Activated B cell treated with CpG ODN at 0.5 μM for 24 hours (primary cell): ENCODE measurements around the gene FADD. TPM values are rescaled to one million over a fixed set of nuclear protein-coding genes. Genes with fewer than 3 reads are reported as not detected.
"Not testable (repeated sequence)": the region's sequence is repeated elsewhere in the genome, so short reads cannot be mapped to it uniquely, and the experiment has no call there.

Experiments used
- ATAC-seq: fragments of 200-7000 bp; cut with Tn5 transposase; one replicate; pipeline ENCODE4 v1.10.0; 2021; ENCODE audit warnings: low read depth, mild to moderate bottlenecking, moderate library complexity
- CTCF ChIA-PET: fragments of 350-600 bp; sonication (Branson Sonifier 250); formaldehyde crosslinking; loops from one replicate; lab custom pipeline; 2021; ENCODE audit warnings: antibody characterized with exemption; lab: Charles Lee
- POLR2A ChIA-PET: fragments of 350-600 bp; sonication (Branson Sonifier 250); formaldehyde crosslinking; loops from one replicate; lab custom pipeline; 2021; ENCODE audit warnings: antibody characterized with exemption; lab: Charles Lee
- DNase-seq: peaks from one replicate; pipeline ENCODE4 v3.0.0; 2022
- H3K27ac Mint-ChIP-seq: one replicate; pipeline ENCODE4 v1.8.0; 2020; ENCODE audit warnings: mixed read lengths
- H3K27me3 Mint-ChIP-seq: one replicate; pipeline ENCODE4 v1.8.0; 2021; ENCODE audit warnings: mixed read lengths
- H3K36me3 Mint-ChIP-seq: one replicate; pipeline ENCODE4 v1.8.0; 2021; ENCODE audit warnings: low read depth, mixed read lengths
- H3K4me1 Mint-ChIP-seq: one replicate; pipeline ENCODE4 v1.8.0; 2021; ENCODE audit warnings: mixed read lengths
- H3K4me3 Mint-ChIP-seq: one replicate; pipeline ENCODE4 v1.8.0; 2020; ENCODE audit warnings: mild to moderate bottlenecking, mixed read lengths
- H3K9me3 Mint-ChIP-seq: one replicate; pipeline ENCODE4 v1.8.0; 2020; ENCODE audit warnings: mixed read lengths
- CTCF ChIP-seq: fragments of 200-600 bp; IDR thresholded peaks from one replicate; pipeline ENCODE4 v1.8.0; 2022; ENCODE audit warnings: antibody characterized with exemption, mild to moderate bottlenecking
- intact Hi-C: fragments of 100-400 bp; cut with micrococcal nuclease; formaldehyde crosslinking; loops from one replicate; pipeline ENCODE4 v1.15.1; 2024
- total RNA-seq: library from RNA; stranded (reverse); gene quantifications from 2 replicates; pipeline ENCODE4 v1.2.3, GENCODE V29; 2022

The FADD gene
- total RNA-seq, 1 donor from 2014 or later: 31.2 TPM

- POLR2A ChIA-PET: interaction anchor here (0.6 kb wide), 1 partner anchor 237 kb away, joined by 3 read pairs; no protein-coding TSS in a partner anchor
Measured at GRCh38 chr11:70210051-70210501, 7.0 kb downstream of the FADD start.

DNA sequence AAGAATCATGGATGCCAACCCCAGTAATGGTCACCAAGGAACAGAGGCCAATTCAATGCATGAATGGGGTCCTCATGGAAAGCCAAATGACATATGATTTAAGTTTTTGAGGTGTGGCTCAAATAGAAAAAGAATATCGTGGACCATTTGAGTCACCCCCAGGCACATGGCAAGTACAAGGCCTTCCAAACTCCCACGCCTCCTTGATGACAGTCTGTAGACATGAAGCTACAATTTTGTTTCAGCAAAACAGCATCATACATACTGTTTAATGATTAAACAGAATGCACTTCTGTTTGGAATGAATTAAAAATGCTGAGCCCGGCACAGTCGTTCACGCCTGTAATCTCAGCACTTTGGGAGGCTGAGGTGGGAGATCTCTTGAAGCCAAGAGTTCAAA is 7.4 kb downstream of the FADD start:
- POLR2A ChIA-PET: interaction anchor here (0.6 kb wide), 1 partner anchor 238 kb away, joined by 3 read pairs; no protein-coding TSS in a partner anchor
- intact Hi-C loops: no loop called here
- DNase-seq (no peak), ATAC-seq (no peak)
- Mint-ChIP-seq H3K27me3 (no peaks in the 10 kb centered on the region), H3K36me3 (peaks cover 42% of the 10 kb centered on the region), H3K4me1 (peaks cover 11% of the 10 kb centered on the region), H3K4me3 (no peak overlapping the region), H3K27ac (no peak overlapping the region), H3K9me3 (no peaks in the 10 kb centered on the region)
- CTCF ChIA-PET: no interaction called here
- TF ChIP-seq CTCF: no peak

More at GRCh38 chr11:70210051-70210501, 7.0 kb downstream of the FADD start:
- CTCF ChIA-PET: no interaction called here
- intact Hi-C loops: no loop called here
- H3K4me3 Mint-ChIP-seq: no peak overlapping the region
- DNase-seq (no peak), ATAC-seq (no peak)
- no peaks in the 10 kb centered on the region for H3K9me3 Mint-ChIP-seq
- H3K27ac Mint-ChIP-seq: no peak overlapping the region
- peaks cover 46% of the 10 kb centered on the region for H3K36me3 Mint-ChIP-seq
- no peak for TF ChIP-seq CTCF
- H3K4me1 Mint-ChIP-seq: peaks cover 14% of the 10 kb centered on the region
- H3K27me3 Mint-ChIP-seq: no peaks in the 10 kb centered on the region

- no peak overlapping the region for H3K4me3 Mint-ChIP-seq
- H3K9me3 Mint-ChIP-seq: no peaks in the 10 kb centered on the region
- peaks cover 24% of the 10 kb centered on the region for H3K36me3 Mint-ChIP-seq
- ChIA-PET POLR2A (interaction anchor here (1.1 kb wide), 1 partner anchor 8 kb away, joined by 3 read pairs; no protein-coding TSS in a partner anchor), CTCF (no interaction called here)
- ATAC-seq (no peak), DNase-seq (no peak)
- intact Hi-C loops: no loop called here
- H3K27me3 Mint-ChIP-seq: no peaks in the 10 kb centered on the region
- no peak overlapping the region for H3K27ac Mint-ChIP-seq
- TF ChIP-seq CTCF: no peak
- H3K4me1 Mint-ChIP-seq: peaks cover 6% of the 10 kb centered on the region
Measured at GRCh38 chr11:70212227-70212811, 9.2 kb downstream of the FADD start.

DNA sequence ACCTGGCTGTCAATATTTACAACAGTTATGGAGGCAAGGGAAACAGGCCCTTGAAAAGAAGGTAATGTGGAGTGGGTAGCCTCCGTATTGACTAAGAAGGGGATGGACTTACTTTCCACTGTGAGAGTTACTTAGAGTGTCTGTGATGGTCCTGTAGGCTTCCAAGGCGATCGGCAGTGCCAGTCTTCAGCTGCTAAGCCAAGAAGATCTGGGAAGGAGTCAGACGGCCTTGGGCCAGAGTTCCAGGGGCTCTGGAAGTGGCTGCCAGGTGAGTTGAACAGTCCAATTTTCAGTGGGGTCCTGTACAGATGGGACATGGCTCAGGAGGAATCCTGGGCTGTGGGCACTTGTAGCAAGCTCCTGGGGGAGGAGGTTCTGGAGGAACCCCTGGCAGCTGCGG is 14.3 kb downstream of the FADD start:
- H3K9me3 Mint-ChIP-seq, POLR2A ChIA-PET, H3K4me1 Mint-ChIP-seq, intact Hi-C loops, DNase-seq, H3K4me3 Mint-ChIP-seq, ATAC-seq, H3K27ac Mint-ChIP-seq, H3K36me3 Mint-ChIP-seq, CTCF ChIA-PET: not testable (repeated sequence)
- H3K27me3 Mint-ChIP-seq: peaks cover 28% of the 10 kb centered on the region

DNA sequence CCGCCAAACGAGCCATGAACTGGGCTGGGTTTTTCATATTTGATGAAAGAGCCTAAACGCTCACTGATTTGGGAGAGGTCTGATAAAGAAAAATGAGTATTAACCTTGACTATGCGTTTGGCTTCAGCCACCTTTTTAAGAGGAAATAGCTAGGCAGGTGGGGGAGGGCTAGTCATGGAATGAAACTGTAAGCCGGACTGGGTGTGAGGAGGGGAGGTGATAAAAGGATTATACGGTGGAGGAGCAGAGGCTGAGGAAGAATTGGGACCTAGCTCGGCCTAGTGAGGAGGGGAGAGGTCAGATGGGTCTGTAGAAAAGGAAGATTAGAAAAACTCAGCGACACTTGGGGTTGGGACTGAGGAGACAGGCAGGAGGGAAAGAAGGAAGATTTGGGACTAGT is 15.0 kb downstream of the FADD start:
- H3K4me3 Mint-ChIP-seq, H3K4me1 Mint-ChIP-seq, H3K27ac Mint-ChIP-seq, POLR2A ChIA-PET, ATAC-seq, H3K36me3 Mint-ChIP-seq, intact Hi-C loops, CTCF ChIA-PET, H3K9me3 Mint-ChIP-seq, DNase-seq: not testable (repeated sequence)
- peaks cover 30% of the 10 kb centered on the region for H3K27me3 Mint-ChIP-seq

DNA sequence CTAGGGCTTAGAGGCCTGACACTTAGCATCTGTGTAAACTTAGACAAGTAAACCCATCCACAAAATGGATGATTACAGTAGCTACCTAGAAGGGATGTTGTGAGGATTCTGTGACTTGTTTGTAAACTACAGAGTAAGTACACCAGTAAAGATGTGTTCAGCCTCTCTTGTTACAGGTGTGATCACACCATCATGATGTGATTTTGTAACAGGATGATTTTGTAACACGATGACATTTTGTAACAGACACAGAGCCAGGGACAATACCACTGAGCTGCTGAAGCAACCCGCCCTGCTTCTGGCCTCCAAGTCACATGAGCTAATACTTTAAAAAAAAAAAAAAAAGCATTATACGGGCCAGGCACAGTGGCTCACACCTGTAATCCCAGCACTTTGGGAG is 17.0 kb downstream of the FADD start:
- no peak for DNase-seq
- ChIA-PET POLR2A (no interaction called here), CTCF (no interaction called here)
- no peak for ATAC-seq
- no peak overlapping the region for H3K27ac Mint-ChIP-seq
- intact Hi-C loops: no loop called here
- no peak overlapping the region for H3K4me3 Mint-ChIP-seq
- H3K36me3 Mint-ChIP-seq: no peaks in the 10 kb centered on the region
- no peaks in the 10 kb centered on the region for H3K9me3 Mint-ChIP-seq
- peaks cover 37% of the 10 kb centered on the region for H3K27me3 Mint-ChIP-seq
- H3K4me1 Mint-ChIP-seq: no peaks in the 10 kb centered on the region
- no peak for TF ChIP-seq CTCF
